K562 (cell line): Measurements from ENCODE around the gene MMRN1. TPM values are rescaled to one million over a fixed set of nuclear protein-coding genes. Genes with fewer than 3 reads are reported as not detected.

Experiments
- ATAC-seq: fragments of 200-7000 bp; cut with Tn5 transposase; 3 replicates; pipeline ENCODE4 v1.9.1; 2020; ENCODE audit warnings: moderate library complexity
- BruUV-seq: library from RNA; stranded (reverse); fragments of 400-500 nt; replicated peaks from 2 replicates; lab custom pipeline; 2021; lab: Mats Ljungman, UMichigan
- CTCF ChIA-PET: fragments of 300-600 bp; formaldehyde crosslinking; extraction: SDS; loops from one replicate; lab custom pipeline; 2021; ENCODE audit warnings: low intra/inter-chr PET ratio; lab: Yijun Ruan, JAX
- POLR2A ChIA-PET: fragments of 300-600, 350-650 bp; sonication (Branson Sonifier 250); formaldehyde crosslinking; extraction: SDS; loops from one replicate; lab custom pipeline; 2021; ENCODE audit warnings: antibody characterized with exemption, inconsistent platforms; lab: Yijun Ruan, JAX
- DNase-seq, 4 experiments: peaks; one replicate each; pipeline versions ENCODE4 v3.0.0 to v3.0.0-alpha.2; 2011 to 2018; ENCODE audit warnings: low spot score in 3 of 4, mixed read lengths in 3 of 4; ENCODE audit errors: extremely low read depth in 1 of 4
- FAIRE-seq: peaks from 2 replicates; lab custom pipeline; 2011; peaks lifted over from hg19 to GRCh38; lab: Jason Lieb, UNC
- H2AFZ ChIP-seq: 2 replicates; pipeline ENCODE4 v1.6.0; 2011; ENCODE audit warnings: low read depth, low read length, control low read depth, inconsistent platforms
- H3K27ac ChIP-seq: fragments of 200-600 bp; 3 replicates; pipeline ENCODE4 v1.8.0; 2011; ENCODE audit warnings: low read depth, mild to moderate bottlenecking, control low read depth, inconsistent platforms, low read length, moderate library complexity, mixed read lengths; ENCODE audit errors: extremely low read depth
- H3K27me3 ChIP-seq, 2 experiments: fragments of 300-600 bp in 1 of 2; 2 replicates in 1 of 2; 3 replicates in 1 of 2; pipeline versions ENCODE4 v1.6.0 to v1.8.0; 2011; ENCODE audit warnings: inconsistent platforms in 2 of 2, low read length in 2 of 2, mild to moderate bottlenecking in 1 of 2, mixed read lengths in 1 of 2, moderate library complexity in 1 of 2; ENCODE audit not compliant: control insufficient read depth in 2 of 2, insufficient read depth in 2 of 2
- H3K36me3 ChIP-seq: fragments of 300-600 bp; 3 replicates; pipeline ENCODE4 v1.8.0; 2011; ENCODE audit warnings: mild to moderate bottlenecking, low read length, inconsistent platforms; ENCODE audit not compliant: control insufficient read depth, insufficient read depth
- H3K4me1 ChIP-seq, 2 experiments: fragments of 200-600 bp in 1 of 2; replicated peaks in 1 of 2; 2 replicates in 1 of 2; 3 replicates in 1 of 2; pipeline versions ENCODE4 v1.5.1 to v1.8.0; 2011; ENCODE audit warnings: inconsistent platforms in 2 of 2, low read length in 2 of 2, mild to moderate bottlenecking in 1 of 2, mixed read lengths in 1 of 2, moderate library complexity in 1 of 2; ENCODE audit not compliant: control insufficient read depth in 2 of 2, insufficient read depth in 2 of 2
- H3K4me2 ChIP-seq: 2 replicates; pipeline ENCODE4 v1.6.1; 2011; ENCODE audit warnings: low read length, control low read depth, inconsistent platforms, mixed read lengths; ENCODE audit not compliant: insufficient read depth
- H3K4me3 ChIP-seq: fragments of 200-600 bp; sonication (generic), shearing (Covaris generic); 2 replicates; pipeline ENCODE4 v1.5.1; 2016; ENCODE audit warnings: control low read depth, inconsistent platforms
- H3K79me2 ChIP-seq: fragments of 200-600 bp; 3 replicates; pipeline ENCODE4 v1.8.0; 2011; ENCODE audit warnings: low read length, inconsistent platforms; ENCODE audit not compliant: control insufficient read depth, insufficient read depth
- H3K9ac ChIP-seq, 2 experiments: 2 replicates each; pipeline versions ENCODE4 v1.6.0 to v1.6.1; 2011; ENCODE audit warnings: low read depth in 2 of 2, low read length in 2 of 2, control low read depth in 1 of 2, inconsistent platforms in 1 of 2, mild to moderate bottlenecking in 1 of 2, mixed read lengths in 1 of 2; ENCODE audit not compliant: insufficient read depth in 1 of 2
- H3K9me1 ChIP-seq: one replicate; pipeline ENCODE4 v1.6.0; 2011; ENCODE audit warnings: inconsistent platforms, mild to moderate bottlenecking, low read length, moderate library complexity; ENCODE audit not compliant: control insufficient read depth, insufficient read depth
- H3K9me3 ChIP-seq: replicated peaks from 2 replicates; pipeline ENCODE4 v1.5.1; 2011; ENCODE audit warnings: low read depth, low read length, inconsistent platforms; ENCODE audit not compliant: control insufficient read depth, insufficient read depth
- H4K20me1 ChIP-seq: replicated peaks from 2 replicates; pipeline ENCODE4 v1.6.1; 2011; ENCODE audit warnings: low read length, inconsistent platforms, mixed read lengths; ENCODE audit not compliant: control insufficient read depth, insufficient read depth
- CGGBP1 ChIP-seq: fragments of 250-450 bp; sonication (Bioruptor Pico); IDR thresholded peaks from 2 replicates; pipeline ENCODE4 v1.9.0; 2021; ENCODE audit warnings: mild to moderate bottlenecking
- CSDE1 ChIP-seq, 2 experiments: fragments of 450-650 bp; IDR thresholded peaks; 2 replicates each; pipeline ENCODE4 v1.6.1; 2016; ENCODE audit warnings: mild to moderate bottlenecking in 1 of 2
- FOXJ2 ChIP-seq: fragments of 200-800 bp; sonication (Bioruptor generic); IDR thresholded peaks from 2 replicates; pipeline ENCODE4 v1.6.1; 2016; ENCODE audit warnings: missing genetic modification characterization, missing compliant biosample characterization
- GATA2 ChIP-seq: sonication (generic); formaldehyde crosslinking; IDR thresholded peaks from 2 replicates; pipeline ENCODE4 v1.4.0; 2020; ENCODE audit warnings: mild to moderate bottlenecking, missing genetic modification reagents
- LEF1 ChIP-seq: fragments of 450-650 bp; IDR thresholded peaks from 2 replicates; pipeline ENCODE4 v1.6.1; 2016; ENCODE audit warnings: mild to moderate bottlenecking
- NFATC3 ChIP-seq: fragments of 450-650 bp; IDR thresholded peaks from 2 replicates; pipeline ENCODE4 v1.6.1; 2017; ENCODE audit warnings: mild to moderate bottlenecking
- NFRKB ChIP-seq: fragments of 450-650 bp; IDR thresholded peaks from 2 replicates; pipeline ENCODE4 v1.6.1; 2016; ENCODE audit warnings: low read depth
- POLR2H ChIP-seq: IDR thresholded peaks from 2 replicates; pipeline ENCODE4 v1.6.1; 2016; ENCODE audit warnings: missing genetic modification characterization, low read depth, mild to moderate bottlenecking, control low read depth, missing compliant biosample characterization, moderate library complexity
- ZNF668 ChIP-seq: fragments of 250-450 bp; sonication (Bioruptor Pico); IDR thresholded peaks from 2 replicates; pipeline ENCODE4 v1.8.0; 2022; ENCODE audit warnings: mild to moderate bottlenecking, inconsistent platforms
- WGBS: fragments of 100-300 bp; shearing (Covaris generic); methylation state at CpG from one replicate; pipeline ENCODE4 v1.1.6; 2016; ENCODE audit warnings: low coverage, mixed read lengths; ENCODE audit not compliant: insufficient coverage; ENCODE audit errors: missing lambda C conversion rate; 5-methylcytosine and 5-hydroxymethylcytosine counted together
- in situ Hi-C: fragments of 300-500 bp; cut with MboI; formaldehyde crosslinking; loops from 4 replicates; pipeline ENCODE4 v1.15.0; 2018; ENCODE audit warnings: inconsistent platforms, mixed read lengths
- intact Hi-C: fragments of 100-400 bp; cut with micrococcal nuclease; formaldehyde crosslinking; loops from 2 replicates; pipeline ENCODE4 v1.14.2; 2022
- polyA plus RNA-seq, 8 experiments: library from polyadenylated mRNA; depleted of rRNA in 4 of 8; stranded (reverse) in 5 of 8; unstranded in 3 of 8; fragments of >200 nt; fragmentation: Nextera tagmentation in 2 of 8; fragmentation: Illumina TruSeq in 1 of 8; extraction: Ambion mirVana in 2 of 8; extraction: Trizol in 1 of 8; gene quantifications; 2 replicates each; pipeline versions ENCODE4 v1.2.1 to v1.2.3, GENCODE V29; 2011 to 2014; ENCODE audit warnings: inconsistent platforms in 1 of 8, missing spikeins in 1 of 8
- total RNA-seq, 7 experiments: library from RNA; depleted of rRNA in 6 of 7; stranded (reverse); fragments of >200 nt in 6 of 7; fragmentation: Illumina TruSeq in 2 of 7; extraction: Trizol in 2 of 7; gene quantifications; 2 replicates each; pipeline versions ENCODE4 v1.2.1 to v1.2.3, GENCODE V29; 2011 to 2021; ENCODE audit warnings: low replicate concordance in 1 of 7
- TF ChIP-seq, protein P1 (sequence below): sonication (generic); formaldehyde crosslinking; IDR thresholded peaks from 2 replicates; pipeline ENCODE4 v1.8.0; 2023; ENCODE audit warnings: mild to moderate bottlenecking, missing genetic modification reagents
- TF ChIP-seq, protein P2 (sequence below): sonication (generic); formaldehyde crosslinking; IDR thresholded peaks from 2 replicates; pipeline ENCODE4 v1.5.0; 2020; ENCODE audit warnings: missing genetic modification reagents
- TF ChIP-seq, protein P3 (sequence below): fragments of 250-450 bp; sonication (Bioruptor Pico); IDR thresholded peaks from 2 replicates; pipeline ENCODE4 v1.5.0; 2021; ENCODE audit warnings: mild to moderate bottlenecking, moderate library complexity

The MMRN1 gene
- total and polyA plus RNA-seq, 9 of the 15 experiments (the other 6 are each of a cell fraction or from before 2014, with no cell fraction given) = 0.01 to 0.06 (median 0.02) TPM; not detected in 6

- TF ChIP-seq, protein P1, sequence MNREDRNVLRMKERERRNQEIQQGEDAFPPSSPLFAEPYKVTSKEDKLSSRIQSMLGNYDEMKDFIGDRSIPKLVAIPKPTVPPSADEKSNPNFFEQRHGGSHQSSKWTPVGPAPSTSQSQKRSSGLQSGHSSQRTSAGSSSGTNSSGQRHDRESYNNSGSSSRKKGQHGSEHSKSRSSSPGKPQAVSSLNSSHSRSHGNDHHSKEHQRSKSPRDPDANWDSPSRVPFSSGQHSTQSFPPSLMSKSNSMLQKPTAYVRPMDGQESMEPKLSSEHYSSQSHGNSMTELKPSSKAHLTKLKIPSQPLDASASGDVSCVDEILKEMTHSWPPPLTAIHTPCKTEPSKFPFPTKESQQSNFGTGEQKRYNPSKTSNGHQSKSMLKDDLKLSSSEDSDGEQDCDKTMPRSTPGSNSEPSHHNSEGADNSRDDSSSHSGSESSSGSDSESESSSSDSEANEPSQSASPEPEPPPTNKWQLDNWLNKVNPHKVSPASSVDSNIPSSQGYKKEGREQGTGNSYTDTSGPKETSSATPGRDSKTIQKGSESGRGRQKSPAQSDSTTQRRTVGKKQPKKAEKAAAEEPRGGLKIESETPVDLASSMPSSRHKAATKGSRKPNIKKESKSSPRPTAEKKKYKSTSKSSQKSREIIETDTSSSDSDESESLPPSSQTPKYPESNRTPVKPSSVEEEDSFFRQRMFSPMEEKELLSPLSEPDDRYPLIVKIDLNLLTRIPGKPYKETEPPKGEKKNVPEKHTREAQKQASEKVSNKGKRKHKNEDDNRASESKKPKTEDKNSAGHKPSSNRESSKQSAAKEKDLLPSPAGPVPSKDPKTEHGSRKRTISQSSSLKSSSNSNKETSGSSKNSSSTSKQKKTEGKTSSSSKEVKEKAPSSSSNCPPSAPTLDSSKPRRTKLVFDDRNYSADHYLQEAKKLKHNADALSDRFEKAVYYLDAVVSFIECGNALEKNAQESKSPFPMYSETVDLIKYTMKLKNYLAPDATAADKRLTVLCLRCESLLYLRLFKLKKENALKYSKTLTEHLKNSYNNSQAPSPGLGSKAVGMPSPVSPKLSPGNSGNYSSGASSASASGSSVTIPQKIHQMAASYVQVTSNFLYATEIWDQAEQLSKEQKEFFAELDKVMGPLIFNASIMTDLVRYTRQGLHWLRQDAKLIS = no peak
- TF ChIP-seq, protein P2, sequence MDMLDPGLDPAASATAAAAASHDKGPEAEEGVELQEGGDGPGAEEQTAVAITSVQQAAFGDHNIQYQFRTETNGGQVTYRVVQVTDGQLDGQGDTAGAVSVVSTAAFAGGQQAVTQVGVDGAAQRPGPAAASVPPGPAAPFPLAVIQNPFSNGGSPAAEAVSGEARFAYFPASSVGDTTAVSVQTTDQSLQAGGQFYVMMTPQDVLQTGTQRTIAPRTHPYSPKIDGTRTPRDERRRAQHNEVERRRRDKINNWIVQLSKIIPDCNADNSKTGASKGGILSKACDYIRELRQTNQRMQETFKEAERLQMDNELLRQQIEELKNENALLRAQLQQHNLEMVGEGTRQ = no peak
These were observed 20.2 kb downstream of the MMRN1 start (continued) for GRCh38 chr4:89914609-89915550.

DNA sequence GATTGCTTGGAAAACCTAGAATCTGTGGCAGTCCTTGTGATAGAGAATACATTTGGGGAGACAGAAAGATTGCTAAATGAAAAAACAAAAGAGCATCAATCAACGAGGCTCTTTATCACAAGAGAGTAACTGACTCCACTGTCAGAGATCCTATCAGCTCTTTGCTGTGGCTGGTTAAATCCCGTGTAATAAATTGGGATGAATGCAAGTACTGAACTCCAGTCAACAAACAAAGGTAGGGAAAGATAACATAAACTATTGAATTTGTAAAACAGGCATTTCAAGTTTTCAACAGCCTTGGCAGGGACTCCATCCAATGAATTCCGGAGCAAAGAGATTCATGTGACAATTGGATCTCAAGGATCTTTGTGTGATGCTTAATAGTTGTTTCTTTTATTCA lies 21.3 kb downstream of the MMRN1 start:
- H4K20me1 ChIP-seq = no peaks in the 10 kb centered on the region
- no peaks in the 10 kb centered on the region for H3K4me1 ChIP-seq
- ChIA-PET POLR2A (no interaction called here), CTCF (no interaction called here)
- H3K9ac ChIP-seq = no peak overlapping the region
- ATAC-seq (no peak), DNase-seq (no peak), FAIRE-seq (no peak)
- BruUV-seq = no TSS peak
- H2AFZ ChIP-seq = no peak overlapping the region
- in situ Hi-C loops (no loop called here), intact Hi-C loops (no loop called here)
- H3K9me3 ChIP-seq = no peaks in the 10 kb centered on the region
- H3K27ac ChIP-seq = no peak overlapping the region
- no peaks in the 10 kb centered on the region for H3K9me1 ChIP-seq
- H3K4me3 ChIP-seq = no peak overlapping the region
- no peaks in the 10 kb centered on the region for H3K27me3 ChIP-seq
- H3K79me2 ChIP-seq = no peaks in the 10 kb centered on the region
- WGBS = 0% methylated on average over 3 of the region's 3 CpGs
- no peak overlapping the region for H3K4me2 ChIP-seq
- no peaks in the 10 kb centered on the region for H3K36me3 ChIP-seq
- no peak for TF ChIP-seq NFATC3
- TF ChIP-seq LEF1 = no peak
- no peak for TF ChIP-seq ZNF668
- TF ChIP-seq, protein P3, sequence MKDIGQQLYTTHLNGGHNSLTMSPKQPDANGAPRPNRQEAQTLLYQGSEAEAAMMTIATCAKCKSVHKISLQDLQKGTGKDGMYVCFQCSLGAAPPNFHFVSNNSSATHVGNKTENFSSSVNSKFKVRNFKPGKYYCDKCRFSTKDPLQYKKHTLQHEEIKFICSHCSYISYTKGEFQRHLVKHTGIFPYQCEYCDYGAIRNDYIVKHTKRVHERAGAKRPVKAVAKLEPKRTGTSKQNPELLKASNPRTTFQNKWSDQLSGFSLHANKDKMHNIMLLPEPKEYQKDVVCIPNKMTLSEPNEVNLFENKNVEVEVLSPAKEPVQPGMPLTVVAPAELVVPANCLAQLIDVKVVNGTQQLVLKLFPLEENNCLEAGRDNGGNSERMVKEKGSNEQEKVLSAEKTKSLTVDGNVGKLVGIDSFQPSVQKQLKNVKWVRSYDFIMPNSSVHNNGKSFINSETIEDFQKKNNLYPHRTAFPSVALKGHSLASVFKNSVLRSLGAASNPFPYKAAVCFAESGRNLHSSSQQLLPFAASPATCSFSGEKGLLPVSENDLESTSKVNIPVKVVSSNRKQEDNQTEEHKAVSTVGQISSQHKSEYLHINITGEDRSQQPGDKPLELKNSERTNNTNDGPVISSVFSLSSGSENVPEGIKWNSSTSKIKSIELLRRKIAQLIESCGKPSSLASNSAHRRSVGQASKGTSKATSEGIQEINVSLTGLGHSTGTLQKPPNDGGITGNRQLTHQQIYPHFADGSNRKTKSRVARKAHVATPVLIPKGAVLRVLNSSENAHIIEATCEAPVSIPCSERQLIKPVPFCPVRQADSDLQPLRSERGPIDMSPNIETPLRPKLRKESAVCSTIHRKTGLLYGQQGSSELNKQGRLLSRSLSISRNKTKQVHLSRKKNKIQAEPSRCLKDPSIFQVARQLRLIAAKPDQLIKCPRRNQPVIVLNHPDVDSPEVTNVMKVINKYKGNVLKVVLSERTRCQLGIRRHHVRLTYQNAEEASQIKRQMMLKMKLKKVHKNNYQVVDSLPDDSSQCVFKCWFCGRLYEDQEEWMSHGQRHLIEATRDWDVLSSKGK (CRISPR knock-in tag) = no peak
- no peak for TF ChIP-seq CSDE1 (IDR thresholded peaks at IDR 0.05)
- TF ChIP-seq POLR2H (tag) = no peak
- no peak for TF ChIP-seq CGGBP1 (CRISPR knock-in tag)
- TF ChIP-seq NFRKB = no peak
- no peak for TF ChIP-seq GATA2
- no peak for TF ChIP-seq FOXJ2
